Measurements from ENCODE around the gene MAST1. TPM values are rescaled to one million over a fixed set of nuclear protein-coding genes. Genes with fewer than 3 reads are reported as not detected.
"Not testable (repeated sequence)": the region's sequence is repeated elsewhere in the genome, so short reads cannot be mapped to it uniquely, and the experiment has no call there.

Gene MAST1
- polyA plus RNA-seq, 1 donor from 2014 or later: 1.2 TPM

DNA sequence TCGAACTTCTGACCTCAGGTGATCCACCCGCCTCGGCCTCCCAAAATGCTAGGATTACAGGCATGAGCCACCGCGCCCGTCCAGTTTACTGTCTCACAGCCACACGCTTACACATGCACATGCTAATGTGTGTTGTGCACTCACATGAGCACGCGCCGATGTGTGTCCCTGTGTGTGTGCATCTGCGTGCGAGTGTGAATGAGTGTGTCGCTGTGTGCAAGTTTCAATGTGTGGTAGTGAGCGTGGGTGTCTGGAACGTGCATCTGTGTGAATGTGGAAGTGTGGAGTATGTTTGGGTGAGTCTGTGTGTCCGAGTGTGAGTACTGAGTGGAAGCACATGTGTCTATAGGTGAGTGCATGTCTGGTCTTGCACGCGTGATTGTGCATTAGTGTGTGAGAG lies 4.2 kb downstream of the MAST1 start:
- Mint-ChIP-seq H3K4me3 (no peak overlapping the region), H3K27me3 (peaks cover 48% of the 10 kb centered on the region), H3K4me1 (peaks cover 1 to 17% (median 12%) of the 10 kb centered on the region in 3 donors), H3K36me3 (no peaks in the 10 kb centered on the region), H3K27ac (no peak overlapping the region), H3K9me3 (peaks cover 0 to 6% (median 0%) of the 10 kb centered on the region in 3 donors)

DNA sequence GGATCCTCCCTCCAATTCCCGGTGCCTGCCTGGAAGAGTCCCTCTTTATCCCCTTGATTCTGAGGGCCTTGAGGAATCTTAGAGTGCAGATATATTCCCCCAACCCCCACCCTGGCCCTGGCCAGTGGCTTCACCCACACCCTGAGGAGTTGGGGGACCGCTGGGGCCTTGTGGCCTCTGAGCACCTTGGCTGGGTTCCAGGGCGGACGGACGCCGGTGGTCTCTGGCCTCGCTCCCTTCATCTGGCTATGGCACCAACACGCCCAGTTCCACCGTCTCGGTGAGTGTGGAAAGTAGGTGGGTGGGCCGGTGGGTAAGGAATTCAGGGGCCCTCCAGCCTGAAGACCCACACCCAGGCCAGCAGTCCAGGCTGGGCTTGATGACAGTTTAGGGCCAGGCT lies 5.0 kb downstream of the MAST1 start:
- Mint-ChIP-seq H3K36me3 (no peaks in the 10 kb centered on the region), H3K9me3 (peaks cover 0 to 6% (median 0%) of the 10 kb centered on the region in 3 donors), H3K27me3 (peaks cover 43% of the 10 kb centered on the region), H3K27ac (no peak overlapping the region), H3K4me1 (peaks cover 0 to 18% (median 15%) of the 10 kb centered on the region in 3 donors), H3K4me3 (no peak overlapping the region)

DNA sequence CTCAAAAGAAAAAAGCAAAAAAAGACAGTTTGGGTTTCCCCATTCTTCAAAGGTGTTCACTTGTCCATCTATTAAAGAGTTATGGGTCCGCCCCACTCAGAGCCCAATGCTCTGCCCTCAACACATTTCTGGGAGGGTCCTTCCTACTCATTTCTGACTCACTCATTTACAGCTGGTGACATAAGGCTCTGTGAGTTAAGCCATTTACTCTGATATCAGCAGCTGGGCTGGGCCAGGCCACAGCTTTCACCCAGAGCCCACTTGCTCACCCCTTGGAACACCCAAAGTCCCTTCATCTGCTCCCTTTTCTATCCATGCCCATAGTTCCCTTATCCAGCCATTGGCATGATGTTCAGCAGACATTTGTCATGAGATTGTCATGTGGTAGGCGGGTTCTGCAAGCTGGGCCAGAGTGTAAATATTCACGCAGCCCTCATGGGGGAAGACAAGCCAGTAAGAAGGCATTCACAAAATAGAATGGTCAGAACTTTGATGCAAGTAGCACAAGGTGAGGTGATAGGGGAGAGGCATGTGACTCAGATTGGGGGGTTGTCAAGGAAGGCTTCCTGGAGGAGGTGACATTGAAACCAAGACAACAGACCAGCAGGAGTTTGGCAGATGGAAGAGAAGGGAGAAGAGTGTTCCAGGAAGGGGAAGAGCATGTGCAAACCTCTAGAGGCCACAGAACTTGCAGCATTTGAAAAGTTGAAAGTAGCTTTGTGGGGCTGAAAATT lies 5.9 kb downstream of the MAST1 start:
- Mint-ChIP-seq H3K36me3 (no peaks in the 10 kb centered on the region), H3K9me3 (peaks cover 0 to 6% (median 0%) of the 10 kb centered on the region in 3 donors), H3K27me3 (peaks cover 39% of the 10 kb centered on the region), H3K27ac (no peak overlapping the region), H3K4me3 (no peak overlapping the region), H3K4me1 (peaks cover 0 to 17% (median 13%) of the 10 kb centered on the region in 3 donors)

DNA sequence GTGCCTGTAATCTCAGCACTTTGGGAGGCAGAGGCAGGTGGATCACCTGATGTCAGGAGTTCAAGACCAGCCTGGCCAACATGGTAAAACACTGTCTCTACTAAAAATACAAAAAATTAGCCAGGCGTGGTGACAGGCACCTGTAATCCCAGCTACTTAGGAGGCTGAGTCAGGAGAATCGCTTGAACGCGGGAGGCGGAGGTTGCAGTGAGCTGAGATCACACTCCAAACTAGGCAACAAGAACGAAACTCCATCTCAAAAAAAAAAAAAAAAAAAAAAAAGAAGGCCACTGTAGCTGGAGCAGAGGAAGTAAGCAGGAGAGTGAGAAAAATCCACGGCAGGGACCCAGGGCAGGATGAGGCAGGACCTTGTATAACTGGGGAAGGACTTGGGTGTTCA lies 8.3 kb downstream of the MAST1 start:
- not testable (repeated sequence) for H3K27ac Mint-ChIP-seq, H3K4me1 Mint-ChIP-seq, H3K9me3 Mint-ChIP-seq, H3K36me3 Mint-ChIP-seq
- Mint-ChIP-seq H3K27me3 (peaks cover 16% of the 10 kb centered on the region), H3K4me3 (peak overlapping the region in 1 of 4 donors; percentile 45)

DNA sequence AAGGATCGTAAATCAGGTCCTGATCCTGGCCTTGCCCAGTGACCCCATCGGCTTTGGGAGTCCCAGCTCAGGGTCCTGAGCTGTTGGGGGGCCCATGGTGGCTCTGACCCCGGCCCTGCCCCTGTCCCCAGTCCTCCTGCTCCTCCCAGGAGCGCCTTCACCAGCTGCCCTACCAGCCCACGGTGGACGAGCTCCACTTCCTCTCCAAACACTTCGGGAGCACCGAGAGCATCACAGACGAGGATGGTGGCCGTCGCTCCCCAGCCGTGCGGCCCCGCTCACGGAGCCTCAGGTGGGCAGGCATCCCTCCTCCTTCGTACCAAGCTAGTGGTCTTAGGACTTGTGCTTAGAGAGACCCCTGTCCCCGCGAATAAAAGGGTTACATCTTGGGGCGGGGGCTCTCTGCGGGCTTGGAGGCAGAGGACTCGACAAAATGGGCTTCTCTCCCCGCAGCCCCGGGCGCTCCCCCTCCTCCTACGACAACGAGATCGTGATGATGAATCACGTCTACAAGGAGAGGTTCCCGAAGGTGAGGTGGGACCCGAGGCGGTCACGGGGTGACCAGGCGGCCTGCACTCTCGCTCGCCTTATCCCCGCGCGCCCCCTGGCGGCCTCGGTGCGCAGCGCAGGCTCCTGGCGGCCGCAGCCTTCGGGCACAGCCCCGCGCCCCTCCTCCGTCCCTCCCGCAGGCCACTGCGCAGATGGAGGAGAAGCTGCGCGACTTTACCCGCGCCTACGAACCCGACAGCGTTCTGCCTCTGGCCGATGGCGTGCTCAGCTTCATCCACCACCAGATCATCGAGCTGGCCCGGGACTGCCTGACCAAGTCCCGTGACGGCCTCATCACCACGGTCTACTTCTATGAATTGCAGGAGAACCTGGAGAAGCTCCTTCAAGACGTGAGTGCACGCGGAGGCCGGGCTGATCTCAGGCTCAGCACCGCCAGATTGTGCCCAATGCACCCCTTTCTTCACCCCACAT lies 9.1 kb downstream of the MAST1 start:
- Mint-ChIP-seq H3K4me1 (peaks cover 0 to 3% (median 1%) of the 10 kb centered on the region in 3 donors), H3K27ac (no peak overlapping the region)

DNA sequence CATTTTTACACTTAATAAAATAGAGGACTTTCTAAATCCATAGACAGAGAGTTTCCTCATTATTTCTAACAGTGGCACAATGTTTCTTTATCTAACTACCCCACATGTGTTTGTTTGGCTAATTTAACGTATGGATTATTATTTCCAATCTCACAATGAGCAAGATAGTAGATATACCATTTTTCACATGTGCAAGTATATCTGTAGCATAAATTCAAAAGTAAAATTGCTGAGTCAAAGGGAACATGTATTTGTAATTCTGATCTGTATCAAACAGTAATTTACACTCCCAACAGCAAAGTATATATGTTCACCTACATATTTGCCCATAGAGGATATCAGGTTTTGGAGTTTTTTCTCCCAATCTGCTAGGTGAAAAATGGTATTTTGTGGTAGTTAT lies 18.3 kb downstream of the MAST1 start:
- H3K27ac Mint-ChIP-seq: no peak overlapping the region
- no peak overlapping the region for H3K4me3 Mint-ChIP-seq
- H3K36me3 Mint-ChIP-seq: peaks cover 1% of the 10 kb centered on the region
- peaks cover 0 to 3% (median 0%) of the 10 kb centered on the region in 3 donors for H3K4me1 Mint-ChIP-seq
- H3K27me3 Mint-ChIP-seq: no peaks in the 10 kb centered on the region
- H3K9me3 Mint-ChIP-seq: peaks cover 0 to 2% (median 0%) of the 10 kb centered on the region in 3 donors

More for the DNA sequence above, 9.1 kb downstream of the MAST1 start:
- Mint-ChIP-seq H3K36me3 (no peaks in the 10 kb centered on the region), H3K27me3 (peaks cover 12% of the 10 kb centered on the region), H3K9me3 (no peaks in the 10 kb centered on the region), H3K4me3 (peak overlapping the region in 2 of 4 donors; percentile 8 to 72)

DNA sequence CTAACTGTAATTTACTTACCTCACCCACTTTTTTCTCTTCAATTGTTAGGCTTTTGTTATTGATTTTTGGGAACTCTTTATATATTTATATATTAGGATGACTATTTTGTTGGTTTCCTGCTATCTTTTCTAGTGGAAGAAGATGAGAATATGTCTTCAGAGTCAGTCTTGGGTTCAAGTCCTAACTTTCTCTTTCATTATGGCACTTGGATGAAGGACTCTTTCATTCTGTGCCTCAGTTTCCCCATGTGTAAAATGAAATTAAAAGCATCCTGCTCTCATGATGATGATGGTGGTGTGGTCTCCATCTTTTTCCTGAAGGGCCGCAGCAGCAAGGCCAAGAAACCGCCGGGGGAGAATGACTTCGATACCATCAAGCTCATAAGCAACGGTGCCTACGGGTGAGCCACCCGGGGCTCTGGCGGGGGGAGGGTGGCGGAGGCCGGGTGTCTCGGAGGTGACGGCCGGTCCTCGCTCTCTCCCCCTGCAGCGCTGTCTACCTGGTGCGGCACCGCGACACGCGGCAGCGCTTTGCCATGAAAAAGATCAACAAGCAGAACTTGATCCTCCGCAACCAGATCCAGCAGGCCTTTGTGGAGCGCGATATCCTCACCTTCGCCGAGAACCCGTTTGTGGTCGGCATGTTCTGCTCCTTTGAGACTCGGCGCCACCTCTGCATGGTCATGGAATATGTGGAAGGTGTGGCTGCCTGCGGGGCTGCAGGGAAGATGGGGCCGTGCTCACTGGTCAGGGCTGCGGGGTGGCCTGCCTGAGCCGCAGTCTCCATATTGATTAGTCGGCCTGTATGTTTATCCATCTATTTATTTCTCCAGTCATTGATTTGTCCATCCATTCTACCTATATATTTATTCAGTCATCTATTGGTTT lies 20.0 kb downstream of the MAST1 start:
- Mint-ChIP-seq H3K9me3 (peaks cover 0 to 2% (median 0%) of the 10 kb centered on the region in 3 donors), H3K27ac (no peak overlapping the region), H3K27me3 (no peaks in the 10 kb centered on the region)

DNA sequence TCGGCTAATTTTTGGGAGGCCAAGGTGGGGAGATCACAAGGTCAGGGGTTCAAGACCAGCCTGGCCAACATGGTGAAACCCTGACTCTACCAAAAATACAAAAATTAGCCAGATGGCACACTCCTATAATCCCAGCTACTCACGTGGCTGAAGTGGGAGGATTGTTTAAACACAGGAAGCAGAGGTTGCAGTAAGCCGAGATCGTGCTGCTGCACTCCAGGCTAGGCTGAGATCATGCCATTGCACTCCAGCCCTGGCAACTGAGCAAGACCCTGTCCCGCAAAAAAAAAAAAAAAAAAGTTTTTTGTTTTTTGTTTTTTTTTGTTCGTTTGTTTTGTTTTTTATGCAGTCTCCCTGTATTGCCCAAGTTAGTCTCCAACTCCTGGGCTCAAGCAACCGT lies 21.2 kb downstream of the MAST1 start:
- H3K9me3 Mint-ChIP-seq: peaks cover 0 to 2% (median 0%) of the 10 kb centered on the region in 3 donors
- no peak overlapping the region for H3K27ac Mint-ChIP-seq
- H3K4me3 Mint-ChIP-seq: no peak overlapping the region
- H3K4me1 Mint-ChIP-seq: peaks cover 0 to 3% (median 0%) of the 10 kb centered on the region in 3 donors
- H3K27me3 Mint-ChIP-seq: no peaks in the 10 kb centered on the region
- H3K36me3 Mint-ChIP-seq: peaks cover 1% of the 10 kb centered on the region

More for the DNA sequence above, 20.0 kb downstream of the MAST1 start:
- Mint-ChIP-seq H3K4me3 (no peak overlapping the region), H3K4me1 (peaks cover 0 to 3% (median 0%) of the 10 kb centered on the region in 3 donors), H3K36me3 (peaks cover 1% of the 10 kb centered on the region)

DNA sequence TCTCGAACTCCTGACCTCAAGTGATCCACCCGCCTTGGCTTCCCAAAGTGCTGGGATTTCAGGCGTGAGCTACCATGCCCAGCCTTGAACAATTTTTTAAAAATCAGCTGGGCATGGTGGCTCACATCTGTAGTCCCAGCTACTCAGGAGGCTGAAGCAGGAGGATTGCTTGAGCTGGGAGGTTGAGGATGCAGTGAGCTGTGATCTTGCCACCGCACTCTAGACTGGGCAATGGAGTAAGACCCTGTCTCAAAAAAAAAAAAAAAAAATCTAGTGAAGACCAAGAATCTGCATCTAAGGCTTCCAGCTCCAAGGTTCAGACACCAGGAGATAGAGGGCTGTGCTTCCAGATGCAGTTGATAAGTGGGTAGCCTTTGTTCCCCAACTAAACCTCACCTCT lies 25.8 kb downstream of the MAST1 start:
- Mint-ChIP-seq H3K27me3 (peaks cover 9% of the 10 kb centered on the region), H3K4me1 (peaks cover 3 to 5% (median 4%) of the 10 kb centered on the region in 3 donors), H3K27ac (no peak overlapping the region), H3K9me3 (no peaks in the 10 kb centered on the region), H3K36me3 (peaks cover 1% of the 10 kb centered on the region), H3K4me3 (no peak overlapping the region)

DNA sequence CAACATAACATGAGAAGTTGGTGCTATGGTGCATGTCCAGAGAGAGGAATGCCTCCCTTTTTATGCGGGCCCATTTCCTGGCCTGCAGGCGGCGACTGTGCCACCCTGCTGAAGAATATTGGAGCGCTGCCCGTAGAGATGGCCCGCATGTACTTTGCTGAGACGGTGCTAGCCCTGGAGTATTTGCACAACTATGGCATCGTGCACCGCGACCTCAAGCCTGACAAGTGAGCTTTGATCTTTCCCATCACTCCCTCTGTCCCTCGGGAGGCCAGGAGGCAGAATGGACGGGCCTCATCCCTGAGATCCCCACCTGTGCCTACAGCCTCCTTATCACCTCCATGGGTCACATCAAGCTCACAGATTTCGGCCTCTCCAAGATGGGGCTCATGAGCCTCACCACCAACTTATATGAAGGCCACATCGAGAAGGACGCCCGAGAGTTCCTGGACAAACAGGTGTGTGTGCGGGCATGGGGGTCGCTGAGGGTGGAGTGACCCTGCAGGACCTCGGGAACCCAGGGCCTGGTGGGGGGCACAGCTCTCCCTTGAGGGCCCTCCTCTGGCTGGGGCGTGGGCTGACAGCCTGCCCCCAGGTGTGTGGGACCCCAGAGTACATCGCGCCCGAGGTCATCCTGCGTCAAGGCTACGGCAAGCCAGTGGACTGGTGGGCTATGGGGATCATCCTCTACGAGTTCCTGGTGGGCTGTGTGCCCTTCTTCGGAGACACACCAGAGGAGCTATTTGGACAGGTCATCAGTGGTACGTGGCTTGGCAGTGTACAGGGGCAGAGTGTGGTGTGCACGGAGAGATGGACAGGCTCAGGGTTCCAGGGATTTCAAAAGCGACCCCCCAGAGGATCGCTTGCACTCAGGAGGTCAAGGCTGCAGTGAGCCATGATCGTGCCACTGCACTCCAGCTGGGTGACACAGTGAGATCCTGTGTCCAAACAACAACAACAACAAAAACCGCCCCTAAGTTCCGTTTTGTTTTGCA lies 26.7 kb downstream of the MAST1 start:
- peak overlapping the region in 1 of 4 donors; percentile 65 for H3K4me3 Mint-ChIP-seq
- peaks cover 3% of the 10 kb centered on the region for H3K36me3 Mint-ChIP-seq

DNA sequence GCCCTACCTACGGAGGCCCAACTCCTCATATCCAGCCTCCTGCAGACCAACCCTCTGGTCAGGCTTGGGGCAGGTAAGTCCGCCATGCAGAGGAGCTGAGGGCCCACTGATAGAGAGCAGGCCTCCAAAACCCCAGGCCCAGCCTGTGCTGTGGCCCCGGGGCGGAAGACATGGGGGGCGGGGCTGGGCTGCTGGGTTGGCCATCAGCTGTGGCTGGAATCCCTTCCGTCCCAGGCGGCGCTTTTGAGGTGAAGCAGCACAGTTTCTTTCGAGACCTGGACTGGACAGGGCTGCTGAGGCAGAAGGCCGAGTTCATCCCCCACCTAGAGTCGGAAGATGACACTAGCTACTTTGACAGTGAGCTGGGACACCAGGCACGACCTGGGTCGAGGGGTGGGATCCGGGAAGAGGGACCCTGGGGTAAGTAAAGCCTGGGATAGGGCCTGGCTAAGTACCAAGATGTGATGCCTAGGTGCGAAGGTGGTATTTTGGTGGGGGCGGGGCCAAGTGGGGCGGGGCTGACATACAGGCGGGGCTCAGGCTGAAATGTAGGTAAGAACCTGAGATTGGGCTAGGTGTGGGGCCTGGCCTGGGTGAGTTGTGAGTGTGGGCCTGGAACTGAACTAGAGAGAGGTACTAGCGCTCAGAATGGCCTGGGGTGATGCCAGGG lies 27.6 kb downstream of the MAST1 start:
- peaks cover 3% of the 10 kb centered on the region for H3K36me3 Mint-ChIP-seq
- H3K9me3 Mint-ChIP-seq: no peaks in the 10 kb centered on the region
- no peak overlapping the region for H3K27ac Mint-ChIP-seq
- H3K4me3 Mint-ChIP-seq: peak overlapping the region; percentile 54 to 83 (median 68)
- H3K4me1 Mint-ChIP-seq: peaks cover 3 to 4% (median 3%) of the 10 kb centered on the region in 3 donors
- peaks cover 9% of the 10 kb centered on the region for H3K27me3 Mint-ChIP-seq

More for the DNA sequence above, 26.7 kb downstream of the MAST1 start:
- Mint-ChIP-seq H3K9me3 (no peaks in the 10 kb centered on the region), H3K4me1 (peaks cover 3 to 5% (median 4%) of the 10 kb centered on the region in 3 donors), H3K27ac (peak overlapping the region in 1 of 3 donors; percentile 77), H3K27me3 (peaks cover 9% of the 10 kb centered on the region)

DNA sequence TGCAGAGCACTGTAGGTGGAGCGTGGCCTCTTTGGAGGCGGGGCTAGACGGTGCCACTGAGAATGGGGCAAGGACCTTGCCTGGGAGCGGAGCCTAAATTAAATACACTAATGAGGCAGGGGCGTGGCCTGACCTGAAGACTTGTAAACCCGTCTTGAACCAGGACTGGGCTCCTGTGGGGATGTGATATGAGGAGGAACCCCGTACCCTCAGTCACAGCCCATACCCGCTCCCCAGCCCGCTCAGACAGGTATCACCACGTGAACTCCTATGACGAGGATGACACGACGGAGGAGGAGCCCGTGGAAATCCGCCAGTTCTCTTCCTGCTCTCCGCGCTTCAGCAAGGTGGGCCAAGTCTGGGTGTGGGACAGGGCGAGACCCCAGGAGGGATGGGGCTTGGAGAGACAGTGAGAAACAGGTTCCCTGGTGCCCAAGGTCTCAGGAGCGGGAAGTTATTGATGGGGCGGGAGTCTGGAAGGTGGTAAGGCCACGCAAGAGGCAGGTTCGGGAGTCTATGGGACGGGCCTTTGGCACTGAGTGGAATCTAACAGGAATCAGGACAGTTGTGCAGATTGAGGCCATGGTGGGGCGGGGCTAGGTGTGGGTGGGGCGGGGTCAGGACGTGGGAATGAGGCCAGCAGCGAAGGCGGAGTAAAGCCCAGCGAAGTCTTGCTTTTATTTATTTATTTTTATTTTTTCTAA lies 28.3 kb downstream of the MAST1 start:
- H3K36me3 Mint-ChIP-seq: peaks cover 3% of the 10 kb centered on the region
- H3K4me3 Mint-ChIP-seq: peak overlapping the region; percentile 62 to 92 (median 79)
- H3K9me3 Mint-ChIP-seq: no peaks in the 10 kb centered on the region
- no peak overlapping the region for H3K27ac Mint-ChIP-seq
- H3K27me3 Mint-ChIP-seq: peaks cover 9% of the 10 kb centered on the region
- peaks cover 3 to 4% (median 3%) of the 10 kb centered on the region in 3 donors for H3K4me1 Mint-ChIP-seq
